Midbrain (tissue), 1 donor: ENCODE results near the gene CLIP4.

Experiments used
- DNase-seq: peaks from one replicate; lab custom pipeline; 2025; lab: John Stamatoyannopoulos, UW

The CLIP4 gene

DNA sequence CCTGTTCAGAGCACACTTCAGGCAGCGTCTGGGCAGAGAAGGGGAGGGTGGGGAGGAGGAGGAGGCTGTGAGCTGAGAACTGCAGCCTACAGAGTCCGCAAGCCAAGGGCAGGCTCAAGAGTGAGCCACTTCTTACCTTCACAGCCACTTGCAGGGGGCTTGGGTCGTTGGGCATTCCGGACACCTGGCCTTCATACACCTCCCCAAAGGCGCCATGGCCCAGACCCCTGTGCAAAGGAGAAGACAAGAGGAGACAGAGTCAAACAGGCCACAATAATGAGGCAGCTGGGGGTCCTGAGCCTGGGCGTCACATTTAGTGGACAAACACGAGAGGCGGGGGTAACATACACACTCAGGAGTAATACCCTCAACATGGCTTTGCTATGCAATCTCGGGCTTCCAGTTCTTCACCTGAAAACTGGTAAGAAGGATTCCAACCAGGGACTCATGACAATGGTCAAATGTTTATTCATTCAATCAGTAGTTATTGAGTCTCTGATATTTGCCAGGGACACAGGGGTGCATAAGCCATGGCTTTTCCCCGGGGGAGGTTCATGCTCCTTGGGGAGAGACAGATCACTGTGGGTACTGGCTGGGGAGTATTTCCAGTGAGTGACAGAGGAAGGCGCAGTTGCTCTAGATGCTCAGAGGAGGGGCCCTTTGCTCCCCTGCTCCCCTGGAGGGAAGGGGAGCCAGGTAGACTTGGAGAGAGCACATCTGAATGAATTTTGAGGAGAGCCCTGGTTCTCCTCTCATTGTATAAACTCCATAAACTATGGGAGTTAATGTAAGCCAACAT lies 107.4 kb downstream of the CLIP4 start:
- DNase-seq: no peak

- no peak for DNase-seq
These were observed 108.0 kb downstream of the CLIP4 start for GRCh38 chr2:29223257-29223656.

- no peak for DNase-seq
These were observed 108.9 kb downstream of the CLIP4 start for GRCh38 chr2:29223851-29224692.

- no peak for DNase-seq
These were observed 109.7 kb downstream of the CLIP4 start for GRCh38 chr2:29224693-29225551.

DNA sequence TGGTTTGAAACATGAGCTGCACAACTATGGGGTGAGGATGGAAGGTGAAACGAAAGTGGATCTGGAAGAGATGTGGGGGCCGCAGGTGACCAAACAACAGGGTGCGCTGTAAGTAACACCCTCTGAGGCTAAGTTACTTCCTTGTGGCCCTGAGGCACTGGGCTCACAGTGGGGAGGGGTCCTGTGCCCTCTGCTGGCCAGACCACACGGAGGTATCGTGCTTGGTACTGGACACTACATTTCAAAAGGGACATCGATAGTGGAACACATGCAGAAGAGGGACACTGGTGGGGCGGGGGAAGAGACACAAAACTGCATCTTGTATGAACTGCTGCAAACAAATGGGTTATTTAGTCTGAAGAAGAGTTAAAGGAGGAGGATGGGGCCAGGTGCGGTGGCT lies 110.6 kb downstream of the CLIP4 start:
- no peak for DNase-seq

GRCh38 chr2:29226375-29226774 lies 111.2 kb downstream of the CLIP4 start:
- DNase-seq: no peak

DNA sequence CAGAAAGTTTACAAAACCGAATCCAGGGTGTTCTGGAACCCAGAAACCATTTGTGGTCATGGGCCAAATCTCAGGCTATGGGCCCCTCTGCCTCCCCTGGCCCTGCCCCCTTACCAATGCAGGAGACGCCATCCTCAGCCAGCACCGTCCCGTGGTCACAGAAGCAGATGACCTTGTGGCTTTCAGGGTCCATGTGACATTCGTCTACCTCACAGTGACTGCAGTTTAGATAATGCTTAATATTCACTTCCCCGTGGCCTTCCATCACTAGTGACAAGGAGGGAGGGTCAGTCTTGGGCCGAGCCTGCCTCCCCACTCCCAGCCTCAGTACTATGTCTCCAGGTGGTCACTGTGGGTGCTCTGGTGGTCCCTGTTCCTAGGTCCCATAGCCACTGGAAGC lies 111.6 kb downstream of the CLIP4 start:
- DNase-seq: no peak

GRCh38 chr2:29227935-29228675 lies 112.9 kb downstream of the CLIP4 start:
- no peak for DNase-seq

DNA sequence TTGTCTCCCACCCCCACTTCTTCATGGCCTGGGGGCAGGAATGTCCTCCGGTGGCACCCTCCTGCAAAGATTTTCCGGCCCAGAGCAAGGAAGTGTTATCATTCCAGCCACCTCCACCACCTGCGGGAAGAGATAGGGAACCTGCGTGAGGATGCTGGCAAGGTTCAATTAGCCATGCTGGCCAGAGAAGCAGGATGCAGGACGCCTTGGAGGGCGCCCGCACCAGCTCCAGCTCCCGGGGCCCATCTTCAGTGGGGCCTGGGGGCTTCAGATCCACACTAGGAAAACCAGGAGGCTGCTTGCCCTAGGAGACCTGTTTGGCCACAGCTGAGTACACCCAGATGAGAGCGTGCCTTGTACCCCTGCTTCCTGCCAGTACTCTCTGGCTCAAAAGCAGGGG lies 113.7 kb downstream of the CLIP4 start:
- DNase-seq: no peak

GRCh38 chr2:29229640-29230039 lies 114.4 kb downstream of the CLIP4 start:
- no peak for DNase-seq

GRCh38 chr2:29232041-29232440 lies 116.8 kb downstream of the CLIP4 start:
- DNase-seq: no peak

DNA sequence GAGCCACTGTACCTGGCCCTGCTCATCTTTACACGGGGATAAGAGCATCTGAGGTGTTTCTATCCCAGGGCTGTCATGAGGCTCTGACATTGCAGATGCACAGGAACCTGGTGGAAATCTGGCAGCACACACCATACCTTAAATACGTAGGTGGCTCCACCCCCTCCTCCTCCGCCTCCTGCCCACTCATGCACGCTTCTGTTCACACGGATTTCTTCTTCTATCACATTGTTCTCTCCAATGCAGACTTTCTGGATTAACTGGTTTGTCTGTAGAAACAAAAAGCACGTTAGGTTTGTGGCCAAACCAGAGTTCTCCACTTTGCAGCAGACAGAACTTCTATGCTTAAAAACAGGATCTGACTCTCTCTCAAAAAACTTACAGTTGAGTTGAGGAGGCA lies 118.2 kb downstream of the CLIP4 start:
- no peak for DNase-seq

DNA sequence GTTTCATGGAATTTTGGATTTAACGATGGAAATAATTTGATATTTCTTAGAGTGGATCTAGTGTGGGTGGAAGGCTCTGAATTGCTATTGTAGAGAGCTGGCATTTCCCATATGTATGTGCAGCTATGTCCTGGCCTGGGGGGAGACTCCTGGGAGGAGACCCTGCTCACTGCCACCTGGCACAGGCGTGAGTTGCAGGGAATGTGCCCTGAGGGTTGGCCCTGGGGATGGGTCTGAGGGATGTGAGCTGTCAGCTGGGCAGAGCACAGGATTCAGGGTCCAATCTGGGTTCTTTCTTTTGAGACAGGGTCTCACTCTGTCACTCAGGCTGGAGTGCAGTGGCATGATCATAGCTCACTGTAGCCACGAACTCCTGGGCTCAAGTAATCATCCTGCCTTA lies 120.2 kb downstream of the CLIP4 start:
- DNase-seq: no peak

DNA sequence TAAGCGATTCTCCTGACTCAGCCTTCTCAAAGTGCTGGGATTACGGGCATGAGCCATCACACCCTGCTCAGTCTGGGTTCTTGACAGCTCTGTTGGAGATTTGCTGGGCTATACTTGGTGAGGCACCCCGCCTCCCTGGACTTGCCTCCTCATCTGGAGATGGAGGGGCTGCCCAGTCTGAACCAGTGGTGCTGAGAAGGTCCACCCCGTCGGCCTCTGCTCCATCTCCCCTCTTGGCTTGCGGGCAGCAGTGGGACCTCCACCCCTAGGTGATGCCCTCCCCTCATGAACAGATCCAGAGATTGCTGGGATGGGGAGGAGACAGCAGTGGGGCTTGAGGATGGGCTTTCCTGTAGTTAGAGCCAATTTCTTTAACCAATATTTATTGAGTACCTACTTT lies 120.9 kb downstream of the CLIP4 start:
- no peak for DNase-seq

GRCh38 chr2:29238497-29238896 lies 123.3 kb downstream of the CLIP4 start:
- DNase-seq: no peak
